HCEC 1CT (cell line): ENCODE data around the gene EXOC6.

Experiments used
- DNase-seq: peaks from one replicate; pipeline ENCODE4 v3.0.0-alpha.2; 2017

The EXOC6 gene

GRCh38 chr10:92834986-92835385 lies 13.3 kb upstream of the EXOC6 start:
- DNase-seq, result peak; percentile 73

DNA sequence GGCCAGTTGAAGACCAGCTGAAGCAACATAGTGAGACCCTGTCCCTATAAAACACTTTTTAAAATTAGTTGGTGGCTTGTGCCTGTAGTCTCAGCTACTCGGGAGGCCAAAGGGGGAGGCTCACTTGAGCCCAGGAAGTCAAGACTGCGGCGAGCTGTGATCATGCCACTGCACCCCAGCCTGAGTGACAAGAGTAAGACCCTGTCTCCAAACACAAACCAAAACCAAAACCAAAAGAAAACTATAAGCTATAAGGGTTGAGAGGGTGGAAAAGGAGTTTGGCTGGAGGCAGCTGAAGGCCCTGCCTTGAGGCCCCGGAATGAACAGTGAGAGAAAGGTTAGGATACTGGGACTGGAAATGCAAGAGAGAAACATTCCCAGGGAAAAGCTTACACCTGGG lies 10.9 kb upstream of the EXOC6 start:
- DNase-seq, result no peak

GRCh38 chr10:92839191-92840085 lies 8.9 kb upstream of the EXOC6 start:
- DNase-seq, result no peak

GRCh38 chr10:92844746-92845145 lies 3.6 kb upstream of the EXOC6 start:
- DNase-seq, result peak; percentile 38

DNA sequence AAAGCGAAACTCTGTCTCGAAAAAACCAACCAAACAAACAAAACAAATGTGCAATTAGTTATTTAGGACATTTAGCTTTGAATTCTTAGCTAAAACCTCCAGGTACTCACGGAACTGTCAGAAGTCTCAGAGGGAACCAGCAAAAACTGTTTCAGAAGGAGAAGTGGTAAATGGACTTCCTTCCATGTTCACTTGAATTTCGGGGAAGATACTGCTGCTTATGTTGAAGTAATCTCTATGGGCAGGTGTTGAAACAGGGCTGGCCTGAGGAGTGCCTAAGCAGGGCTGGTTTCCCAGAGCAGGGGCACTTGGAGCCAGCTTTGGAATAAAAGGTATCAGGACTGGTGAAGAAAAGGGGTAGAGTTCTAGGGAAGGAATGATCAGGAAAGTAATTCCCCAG lies 2.4 kb upstream of the EXOC6 start:
- DNase-seq, result no peak

DNA sequence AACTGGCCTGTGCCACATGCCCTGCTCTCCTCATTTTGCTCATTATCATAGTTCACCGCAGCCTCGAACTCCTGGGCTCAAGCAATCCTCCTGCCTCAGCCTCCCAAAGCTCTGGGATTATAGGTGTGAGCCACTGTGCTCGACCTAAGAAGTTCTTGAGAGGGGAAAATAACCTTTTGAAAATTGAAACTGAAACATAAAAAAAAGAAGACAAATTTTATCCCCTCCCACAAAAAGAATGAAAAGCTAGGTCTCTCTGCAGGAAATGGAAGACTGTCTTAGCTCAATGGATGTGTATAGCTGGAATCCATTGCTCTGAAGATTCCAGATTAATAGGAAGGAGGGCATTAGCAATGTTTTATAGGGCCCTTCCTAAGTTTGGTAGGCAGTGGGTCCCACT lies 2.0 kb upstream of the EXOC6 start:
- DNase-seq, result no peak

DNA sequence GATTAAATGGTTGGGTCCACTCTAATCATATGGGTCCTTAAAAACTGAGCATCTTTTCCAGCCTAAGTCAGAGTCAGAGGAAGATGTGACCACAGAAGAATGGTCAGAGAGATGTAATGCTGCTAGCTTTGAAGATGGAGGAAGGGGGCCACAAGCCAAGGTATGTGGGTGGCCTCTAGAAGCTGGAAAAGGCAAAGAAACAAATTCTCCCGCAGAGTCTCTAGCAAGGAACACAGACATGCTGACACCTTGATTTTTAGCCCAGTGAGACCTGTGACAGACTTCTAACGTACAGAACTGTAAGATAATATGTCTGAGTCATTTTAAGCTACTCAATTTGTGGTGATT lies 1.5 kb upstream of the EXOC6 start:
- DNase-seq, result peak; percentile 21

- peak; percentile 58 for DNase-seq
These were observed 987 bp upstream of the EXOC6 start for GRCh38 chr10:92847202-92847864.

GRCh38 chr10:92848037-92848440 lies 281 bp upstream of the EXOC6 start:
- DNase-seq, result no peak

- DNase-seq, result no peak
These were observed 860 bp downstream of the EXOC6 start for GRCh38 chr10:92849234-92849525.

DNA sequence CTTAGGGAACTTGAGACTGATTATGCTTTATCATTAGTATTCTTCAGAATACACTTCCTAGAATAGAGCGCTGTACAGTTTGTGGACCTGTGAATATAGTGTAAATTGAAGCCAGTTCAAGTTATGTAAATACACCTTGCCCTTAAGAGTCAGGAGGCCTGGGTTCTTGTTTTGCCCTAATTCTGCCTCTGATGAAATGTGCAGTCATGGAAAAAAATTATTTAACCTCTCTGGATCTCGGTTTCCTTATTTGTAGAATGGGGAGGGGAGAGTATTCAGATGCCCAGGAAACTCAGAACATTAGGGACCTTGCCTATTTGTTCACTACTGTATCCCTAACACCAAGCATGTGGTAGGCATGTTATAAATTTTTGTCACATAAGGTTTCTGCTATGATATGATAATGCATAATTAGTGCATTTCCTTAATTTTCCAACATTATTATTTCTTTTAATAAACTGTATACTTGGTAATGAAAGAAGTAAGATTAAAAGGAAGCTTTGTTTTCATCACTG lies 1.3 kb downstream of the EXOC6 start:
- no peak for DNase-seq

DNA sequence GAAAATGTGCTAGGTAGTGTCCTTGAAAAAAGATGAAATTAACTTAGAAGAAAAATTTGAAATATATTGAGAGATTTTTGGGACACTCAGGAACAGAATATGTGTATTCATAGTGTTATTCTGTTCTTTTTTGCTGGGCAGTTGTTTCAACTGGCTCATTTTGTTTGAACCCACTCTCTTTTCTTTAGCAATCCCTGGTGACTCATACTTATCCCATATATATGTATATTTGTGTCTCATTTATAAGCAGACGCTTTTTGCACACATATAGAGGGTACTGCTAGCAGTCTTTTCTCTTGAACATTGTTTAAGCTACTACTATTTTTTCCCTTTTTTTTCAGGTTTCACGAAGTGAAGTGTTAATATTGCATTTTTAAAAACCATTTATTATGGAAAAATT lies 1.9 kb downstream of the EXOC6 start:
- DNase-seq, result peak; percentile 41

GRCh38 chr10:92851003-92851402 lies 2.7 kb downstream of the EXOC6 start:
- no peak for DNase-seq

DNA sequence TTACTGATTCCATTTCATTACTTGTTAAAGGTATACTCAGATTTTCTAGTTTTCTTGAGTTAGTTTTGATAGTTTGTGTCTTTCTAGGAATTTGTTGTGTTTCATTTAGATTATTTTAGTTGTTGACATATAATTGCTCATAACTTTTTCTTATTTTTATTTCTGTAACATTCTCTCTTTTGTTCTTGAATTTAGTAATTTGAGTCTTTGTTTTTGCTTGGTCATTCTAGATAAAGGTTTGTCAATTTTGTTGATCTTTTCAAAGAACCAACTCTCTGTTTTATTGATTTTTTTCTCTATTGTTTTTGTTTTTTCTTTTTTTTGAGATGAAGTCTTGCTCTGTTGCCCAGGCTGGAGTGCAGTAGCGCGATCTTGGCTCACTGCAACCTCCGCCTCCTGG lies 7.2 kb downstream of the EXOC6 start:
- no peak for DNase-seq

DNA sequence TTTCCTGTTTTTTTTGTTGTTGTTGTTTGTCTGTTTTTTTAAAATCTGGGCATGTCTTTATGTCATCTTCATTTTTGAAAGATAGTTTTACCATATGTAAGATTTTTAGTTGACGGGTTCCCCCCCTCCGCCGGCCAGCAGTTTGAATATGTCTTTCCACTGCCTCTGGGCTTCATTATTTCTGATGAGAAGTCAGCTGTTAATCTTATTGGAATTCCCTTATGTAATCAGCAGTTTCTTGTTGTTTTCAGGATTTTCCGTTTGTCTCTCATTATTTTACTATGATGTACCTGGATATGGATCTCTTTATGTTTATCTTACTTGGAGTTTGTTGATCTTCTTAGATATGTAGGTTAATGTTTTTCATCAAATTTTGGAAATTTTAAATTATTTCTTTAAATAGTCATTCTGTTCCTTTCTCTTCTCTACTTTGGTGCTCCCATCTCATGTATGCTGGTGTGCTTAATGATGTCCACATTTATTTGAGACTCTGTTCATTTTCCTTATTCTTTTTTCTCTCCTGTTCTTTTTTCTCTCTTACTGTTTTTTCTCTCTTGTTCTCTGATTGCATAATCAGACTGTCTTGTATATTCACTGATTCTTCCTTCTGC lies 9.7 kb downstream of the EXOC6 start:
- no peak for DNase-seq

DNA sequence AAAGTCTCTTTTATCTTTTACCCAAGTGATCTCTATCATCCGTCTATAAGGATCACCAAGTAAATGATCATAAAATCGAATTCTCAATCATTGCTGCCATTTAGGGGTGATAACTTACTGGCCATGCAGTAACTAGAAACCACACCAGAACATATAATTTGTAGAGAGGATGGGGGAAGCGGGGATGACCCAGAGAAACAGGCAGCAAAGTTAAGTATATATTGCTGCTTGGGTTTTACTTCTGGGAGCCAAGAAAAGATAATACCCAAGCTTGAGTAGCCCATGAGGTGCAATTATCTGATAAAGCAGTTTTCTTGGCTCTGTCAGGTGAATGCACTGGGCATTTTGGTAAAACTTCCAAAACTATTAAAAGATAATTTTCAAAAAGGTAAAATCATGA lies 18.9 kb downstream of the EXOC6 start:
- DNase-seq, result no peak

DNA sequence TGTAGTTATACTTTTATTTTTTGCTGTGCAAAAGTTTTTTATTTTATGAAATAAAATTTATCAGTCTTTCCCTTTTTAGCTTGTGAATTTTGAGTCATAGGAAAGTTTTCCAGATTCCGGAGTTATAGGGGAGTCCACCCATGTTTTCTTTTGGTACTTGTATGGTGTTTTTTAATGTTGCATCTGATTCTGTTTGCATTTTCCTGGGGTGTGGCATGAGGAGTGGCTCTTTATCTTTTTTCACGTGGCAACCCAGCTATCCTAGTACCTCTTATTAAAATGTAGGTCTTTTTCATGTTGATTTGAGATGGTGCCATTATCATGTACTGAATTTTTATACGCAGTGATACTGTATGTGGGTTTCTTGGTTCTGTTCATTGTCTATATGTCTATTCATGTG lies 19.7 kb downstream of the EXOC6 start:
- DNase-seq, result no peak

- DNase-seq, result no peak
These were observed 20.2 kb downstream of the EXOC6 start for GRCh38 chr10:92868557-92868956.

- no peak for DNase-seq
These were observed 24.7 kb downstream of the EXOC6 start for GRCh38 chr10:92873029-92873428.

DNA sequence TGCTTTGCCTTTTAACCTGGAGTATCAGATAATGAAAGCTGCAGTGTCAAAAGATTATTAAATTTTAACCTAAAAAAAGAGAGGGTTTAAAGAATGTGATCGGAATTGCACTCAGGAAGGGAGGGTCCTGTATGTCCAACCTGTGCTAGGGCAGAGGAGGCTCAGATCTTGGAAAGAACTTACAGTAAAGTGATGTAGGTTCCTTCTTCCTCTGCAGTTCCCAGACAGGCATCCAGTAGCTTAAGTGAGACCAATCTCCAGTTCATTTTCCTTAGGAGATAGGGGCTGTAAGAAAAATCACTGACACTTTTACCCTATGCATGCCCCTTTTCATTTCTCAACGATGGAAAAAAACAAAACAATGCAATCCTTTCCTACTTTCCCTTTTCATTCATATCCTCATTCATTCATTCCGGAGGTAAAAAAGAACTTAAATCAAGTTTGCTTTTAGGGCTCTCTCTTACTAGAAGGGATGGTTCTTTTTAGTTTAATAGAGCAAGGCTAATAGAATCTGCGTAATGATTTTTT lies 28.3 kb downstream of the EXOC6 start:
- DNase-seq, result no peak

DNA sequence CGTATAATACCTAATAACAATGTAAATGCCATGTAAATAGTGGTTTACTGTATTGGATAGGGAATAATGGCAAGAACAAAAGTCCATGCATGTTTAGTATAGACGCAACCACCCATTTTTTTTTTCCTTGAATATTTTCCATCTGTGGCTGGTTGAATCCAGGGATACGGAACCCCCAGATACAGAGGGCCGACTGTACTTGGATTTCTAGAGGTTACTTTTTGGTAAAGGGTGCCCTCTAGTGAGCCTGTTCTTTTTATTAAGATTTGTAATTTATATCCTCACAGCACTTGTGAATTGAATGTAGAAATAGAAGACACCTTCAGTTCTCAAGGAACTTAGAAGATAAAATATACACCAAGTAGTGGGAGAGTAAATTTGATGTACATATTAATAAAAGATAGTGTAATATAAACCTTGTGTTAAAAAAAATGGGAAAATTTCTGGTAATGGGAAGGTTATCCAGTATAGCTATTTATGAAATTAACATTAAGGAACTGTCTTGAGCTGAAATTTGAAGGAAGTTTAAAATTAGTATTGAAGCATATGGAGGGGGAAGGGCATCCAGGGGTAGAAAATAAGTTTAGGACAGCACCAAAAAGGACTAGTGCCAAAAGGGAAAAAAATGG lies 32.0 kb downstream of the EXOC6 start:
- peak; percentile 76 for DNase-seq

DNA sequence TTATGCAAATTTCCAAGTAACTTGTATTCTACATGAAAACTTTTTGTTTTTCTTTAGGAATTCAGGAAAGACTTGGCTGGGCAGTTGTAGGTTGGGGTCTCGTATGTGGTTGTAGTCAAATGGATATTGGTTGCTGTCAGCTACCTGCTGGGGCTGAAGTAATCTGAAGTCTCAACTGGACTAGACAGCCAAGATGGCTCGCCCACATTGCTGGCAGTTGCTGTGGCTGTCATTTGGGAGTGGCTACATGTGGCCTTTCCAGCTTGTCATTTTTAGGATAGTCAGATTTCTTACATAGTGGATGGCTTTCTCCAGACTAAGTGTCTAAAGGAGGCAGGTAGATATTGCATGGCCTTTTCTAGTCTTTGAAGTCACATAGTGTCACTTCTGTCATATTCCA lies 32.6 kb downstream of the EXOC6 start:
- no peak for DNase-seq

- DNase-seq, result no peak
These were observed 38.1 kb downstream of the EXOC6 start for GRCh38 chr10:92886334-92886961.
